22Rv1 (cell line): Measurements from ENCODE around the gene CLIP2.

ENCODE experiments used
- ZFX ChIP-seq: fragments of 450-650 bp; IDR thresholded peaks from 2 replicates; pipeline ENCODE4 v1.6.1; 2017; ENCODE audit warnings: antibody characterized with exemption, borderline replicate concordance
- TF ChIP-seq, protein P1 (sequence below): fragments of 450-650 bp; IDR thresholded peaks from 2 replicates; pipeline ENCODE4 v1.5.1; 2017; ENCODE audit warnings: mild to moderate bottlenecking

DNA sequence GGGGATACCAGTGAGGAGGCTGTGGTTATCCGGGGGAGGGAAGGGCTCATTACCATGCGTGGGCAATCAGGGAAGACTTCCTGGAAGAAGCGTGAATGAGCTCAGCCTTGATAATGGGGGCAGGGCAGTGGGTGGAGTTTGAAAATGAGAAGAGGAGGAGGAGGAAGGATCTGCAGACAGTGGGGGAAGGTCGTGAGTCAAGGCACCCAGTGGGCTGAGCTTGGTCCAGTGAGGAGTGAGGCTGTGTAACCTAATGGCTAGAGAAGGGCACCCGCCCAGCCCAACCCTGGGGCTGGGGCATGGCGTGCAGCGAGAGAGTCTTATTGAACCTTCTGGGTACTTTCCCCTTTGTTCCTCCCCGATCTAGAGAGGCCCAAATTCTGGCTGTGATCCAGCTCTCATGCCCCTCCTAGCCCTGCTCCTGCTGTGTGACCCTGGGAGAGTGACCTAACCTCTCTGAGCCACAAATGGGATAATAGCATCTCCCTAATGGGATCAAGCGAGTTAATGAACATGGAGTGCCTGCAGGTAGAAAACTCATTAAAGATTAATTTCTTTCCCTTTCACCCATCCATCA is 31.5 kb downstream of the CLIP2 start:
- TF ChIP-seq, protein P1, sequence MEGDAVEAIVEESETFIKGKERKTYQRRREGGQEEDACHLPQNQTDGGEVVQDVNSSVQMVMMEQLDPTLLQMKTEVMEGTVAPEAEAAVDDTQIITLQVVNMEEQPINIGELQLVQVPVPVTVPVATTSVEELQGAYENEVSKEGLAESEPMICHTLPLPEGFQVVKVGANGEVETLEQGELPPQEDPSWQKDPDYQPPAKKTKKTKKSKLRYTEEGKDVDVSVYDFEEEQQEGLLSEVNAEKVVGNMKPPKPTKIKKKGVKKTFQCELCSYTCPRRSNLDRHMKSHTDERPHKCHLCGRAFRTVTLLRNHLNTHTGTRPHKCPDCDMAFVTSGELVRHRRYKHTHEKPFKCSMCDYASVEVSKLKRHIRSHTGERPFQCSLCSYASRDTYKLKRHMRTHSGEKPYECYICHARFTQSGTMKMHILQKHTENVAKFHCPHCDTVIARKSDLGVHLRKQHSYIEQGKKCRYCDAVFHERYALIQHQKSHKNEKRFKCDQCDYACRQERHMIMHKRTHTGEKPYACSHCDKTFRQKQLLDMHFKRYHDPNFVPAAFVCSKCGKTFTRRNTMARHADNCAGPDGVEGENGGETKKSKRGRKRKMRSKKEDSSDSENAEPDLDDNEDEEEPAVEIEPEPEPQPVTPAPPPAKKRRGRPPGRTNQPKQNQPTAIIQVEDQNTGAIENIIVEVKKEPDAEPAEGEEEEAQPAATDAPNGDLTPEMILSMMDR, result no peak
- TF ChIP-seq ZFX, result no peak
